ENCODE results near the gene OR51A2. TPM values are rescaled to one million over a fixed set of nuclear protein-coding genes. Genes with fewer than 3 reads are reported as not detected.

OR51A2 gene
- total and polyA plus RNA-seq, 2 donors from 2014 or later: not detected

DNA sequence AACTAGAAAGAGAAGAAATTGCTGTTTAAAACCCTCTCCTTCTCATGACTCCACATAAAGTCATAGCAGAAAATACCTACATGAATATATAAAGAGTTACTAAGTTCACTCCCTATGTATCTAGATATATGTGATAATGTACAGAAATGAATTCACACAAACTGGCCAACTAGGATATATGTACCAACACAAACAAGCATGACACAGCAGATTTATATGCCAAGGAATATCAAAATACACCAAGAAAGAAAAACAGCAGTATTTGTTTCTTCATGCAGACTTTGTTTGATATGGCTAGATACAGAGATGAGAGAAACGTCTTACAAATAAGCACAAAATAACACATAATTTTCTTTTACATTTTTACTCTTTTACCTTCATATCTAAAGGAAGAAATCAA, 33.2 kb downstream of the OR51A2 start:
- TF ChIP-seq, protein P1, sequence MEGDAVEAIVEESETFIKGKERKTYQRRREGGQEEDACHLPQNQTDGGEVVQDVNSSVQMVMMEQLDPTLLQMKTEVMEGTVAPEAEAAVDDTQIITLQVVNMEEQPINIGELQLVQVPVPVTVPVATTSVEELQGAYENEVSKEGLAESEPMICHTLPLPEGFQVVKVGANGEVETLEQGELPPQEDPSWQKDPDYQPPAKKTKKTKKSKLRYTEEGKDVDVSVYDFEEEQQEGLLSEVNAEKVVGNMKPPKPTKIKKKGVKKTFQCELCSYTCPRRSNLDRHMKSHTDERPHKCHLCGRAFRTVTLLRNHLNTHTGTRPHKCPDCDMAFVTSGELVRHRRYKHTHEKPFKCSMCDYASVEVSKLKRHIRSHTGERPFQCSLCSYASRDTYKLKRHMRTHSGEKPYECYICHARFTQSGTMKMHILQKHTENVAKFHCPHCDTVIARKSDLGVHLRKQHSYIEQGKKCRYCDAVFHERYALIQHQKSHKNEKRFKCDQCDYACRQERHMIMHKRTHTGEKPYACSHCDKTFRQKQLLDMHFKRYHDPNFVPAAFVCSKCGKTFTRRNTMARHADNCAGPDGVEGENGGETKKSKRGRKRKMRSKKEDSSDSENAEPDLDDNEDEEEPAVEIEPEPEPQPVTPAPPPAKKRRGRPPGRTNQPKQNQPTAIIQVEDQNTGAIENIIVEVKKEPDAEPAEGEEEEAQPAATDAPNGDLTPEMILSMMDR (IDR thresholded peaks at IDR 0.05; ENCODE audit: borderline replicate concordance, extremely low read depth, insufficient read depth): no peak
- no peaks in the 10 kb centered on the region for H3K27me3 ChIP-seq (ENCODE audit: control insufficient read depth, insufficient read depth, low read length)
- no peak overlapping the region for H3K4me3 ChIP-seq (ENCODE audit: low read length in 3 of 3)
- H3K9me3 ChIP-seq (ENCODE audit: control insufficient read depth in 2 of 3, insufficient read depth in 1 of 3, low read length in 3 of 3): no peaks in the 10 kb centered on the region
- H3K27ac ChIP-seq (ENCODE audit: low read depth in 2 of 2, low read length in 2 of 2): no peak overlapping the region
- no peak for DNase-seq
- intact Hi-C loops (cut with DNase I): no loop called here
- H3K36me3 ChIP-seq (ENCODE audit: control insufficient read depth in 2 of 3, insufficient read depth in 3 of 3, low read length in 3 of 3): no peaks in the 10 kb centered on the region
- no peak overlapping the region for H3K9ac ChIP-seq (ENCODE audit: low read length in 3 of 3)
- FAIRE-seq: no peak
- no peaks in the 10 kb centered on the region for H3K4me1 ChIP-seq (ENCODE audit: control insufficient read depth in 2 of 3, insufficient read depth in 2 of 3, low read depth in 1 of 3, low read length in 3 of 3)

- FAIRE-seq: no peak
- H3K36me3 ChIP-seq (ENCODE audit: control insufficient read depth in 2 of 3, insufficient read depth in 3 of 3, low read length in 3 of 3): no peaks in the 10 kb centered on the region
- intact Hi-C loops (cut with DNase I): no loop called here
- H3K9ac ChIP-seq (ENCODE audit: low read length in 3 of 3): no peak overlapping the region
- H3K27ac ChIP-seq (ENCODE audit: low read depth in 2 of 2, low read length in 2 of 2): no peak overlapping the region
- no peaks in the 10 kb centered on the region for H3K4me1 ChIP-seq (ENCODE audit: control insufficient read depth in 2 of 3, insufficient read depth in 2 of 3, low read depth in 1 of 3, low read length in 3 of 3)
- TF ChIP-seq, protein P1 (IDR thresholded peaks at IDR 0.05; ENCODE audit: borderline replicate concordance, extremely low read depth, insufficient read depth): no peak
- no peaks in the 10 kb centered on the region for H3K9me3 ChIP-seq (ENCODE audit: control insufficient read depth in 2 of 3, insufficient read depth in 1 of 3, low read length in 3 of 3)
- no peaks in the 10 kb centered on the region for H3K27me3 ChIP-seq (ENCODE audit: control insufficient read depth, insufficient read depth, low read length)
- no peak overlapping the region for H3K4me3 ChIP-seq (ENCODE audit: low read length in 3 of 3)
- DNase-seq: no peak
These were observed 33.7 kb downstream of the OR51A2 start for GRCh38 chr11:4921796-4922195.

- H3K36me3 ChIP-seq (ENCODE audit: control insufficient read depth in 2 of 3, insufficient read depth in 3 of 3, low read length in 3 of 3): no peaks in the 10 kb centered on the region
- H3K9ac ChIP-seq (ENCODE audit: low read length in 3 of 3): no peak within 1 kb of the TSS
- intact Hi-C loops (cut with DNase I): no loop called here
- no peak for DNase-seq
- TF ChIP-seq, protein P1 (IDR thresholded peaks at IDR 0.05; ENCODE audit: borderline replicate concordance, extremely low read depth, insufficient read depth): no peak
- no peak within 1 kb of the TSS for H3K4me3 ChIP-seq (ENCODE audit: low read length in 3 of 3)
- no peaks in the 10 kb centered on the region for H3K27me3 ChIP-seq (ENCODE audit: control insufficient read depth, insufficient read depth, low read length)
- no peak for FAIRE-seq
- H3K9me3 ChIP-seq (ENCODE audit: control insufficient read depth in 2 of 3, insufficient read depth in 1 of 3, low read length in 3 of 3): no peaks in the 10 kb centered on the region
- no peaks in the 10 kb centered on the region for H3K4me1 ChIP-seq (ENCODE audit: control insufficient read depth in 2 of 3, insufficient read depth in 2 of 3, low read depth in 1 of 3, low read length in 3 of 3)
- no peak within 1 kb of the TSS for H3K27ac ChIP-seq (ENCODE audit: low read depth in 2 of 2, low read length in 2 of 2)
These were observed 36.3 kb downstream of the OR51A2 start, which contains the start of gene OR51G2 for GRCh38 chr11:4919250-4919649. TSS of gene OR51G2 (minus strand) at chr11:4919350. CDS start at chr11:4915663, 3,687 bp downstream.

DNA sequence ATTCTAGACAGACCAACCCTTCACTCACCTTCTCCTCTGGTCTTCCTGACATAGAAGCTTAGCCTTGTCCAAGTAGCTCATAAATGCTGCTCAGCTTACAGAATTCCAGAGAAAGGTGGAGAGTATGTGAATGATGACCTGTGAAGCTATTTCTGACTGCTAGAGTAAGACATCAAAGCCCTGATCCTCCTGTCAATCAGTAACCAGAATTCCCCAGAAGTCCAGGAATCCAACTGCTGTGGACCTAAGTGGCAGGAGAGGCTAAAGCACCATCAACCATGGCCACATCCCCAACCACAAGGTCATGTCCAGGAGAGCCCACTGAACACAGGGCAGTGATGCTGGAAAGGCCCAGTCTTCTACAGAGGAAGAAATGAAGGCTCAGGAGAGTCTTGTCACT, 38.9 kb downstream of the OR51A2 start:
- Histone ChIP-seq H3K27ac (ENCODE audit: low read depth in 2 of 2, low read length in 2 of 2) (no peak overlapping the region), H3K4me3 (ENCODE audit: low read length in 3 of 3) (no peak overlapping the region), H3K4me1 (ENCODE audit: control insufficient read depth in 2 of 3, insufficient read depth in 2 of 3, low read depth in 1 of 3, low read length in 3 of 3) (no peaks in the 10 kb centered on the region), H3K9me3 (ENCODE audit: control insufficient read depth in 2 of 3, insufficient read depth in 1 of 3, low read length in 3 of 3) (no peaks in the 10 kb centered on the region), H3K36me3 (ENCODE audit: control insufficient read depth in 2 of 3, insufficient read depth in 3 of 3, low read length in 3 of 3) (no peaks in the 10 kb centered on the region), H3K27me3 (ENCODE audit: control insufficient read depth, insufficient read depth, low read length) (no peaks in the 10 kb centered on the region), H3K9ac (ENCODE audit: low read length in 3 of 3) (no peak overlapping the region)
- intact Hi-C loops (cut with DNase I): no loop called here
- FAIRE-seq (no peak), DNase-seq (peak in 2 of 5 donors; percentile 55 to 64)
- TF ChIP-seq, protein P1 (IDR thresholded peaks at IDR 0.05; ENCODE audit: borderline replicate concordance, extremely low read depth, insufficient read depth): no peak

Measured in kidney (tissue), 14 donors.